Colon (tissue), 2 donors: ENCODE results near the gene UTP11.

Experiments used
- FAIRE-seq: peaks from 2 replicates; lab custom pipeline; 2012; peaks lifted over from hg19 to GRCh38; lab: Jason Lieb, UNC
- donor health status: control.
- donor health status: control.

Gene UTP11

GRCh38 chr1:38072858-38073257, 60.3 kb downstream of the UTP11 start:
- no peak for FAIRE-seq

GRCh38 chr1:38073534-38074301, 61.2 kb downstream of the UTP11 start:
- FAIRE-seq: no peak

GRCh38 chr1:38074302-38074677, 61.8 kb downstream of the UTP11 start:
- FAIRE-seq: no peak
